Breast epithelium (tissue), 4 donors: ENCODE data around the gene MALAT1. TPM values are rescaled to one million over a fixed set of nuclear protein-coding genes. Genes with fewer than 3 reads are reported as not detected.

Source experiments
- DNase-seq, 2 donors: peaks; one replicate each; pipeline ENCODE4 v3.0.0-alpha.2; 2019; ENCODE audit warnings: low spot score in 2 of 2
- H3K27ac ChIP-seq, 2 donors: fragments of 200-600 bp; sonication (generic) in 1 of 2; one replicate each; pipeline ENCODE4 v1.5.1; 2016 to 2019; ENCODE audit warnings: mild to moderate bottlenecking in 1 of 2
- H3K27me3 ChIP-seq, 2 donors: fragments of 200-600 bp; sonication (generic) in 1 of 2; one replicate each; pipeline versions ENCODE4 v1.5.1 to v1.6.0; 2017 to 2019; ENCODE audit warnings: control low read depth in 1 of 2, mild to moderate bottlenecking in 1 of 2
- H3K36me3 ChIP-seq: fragments of 200-600 bp; one replicate; pipeline ENCODE4 v1.5.1; 2019
- H3K4me1 ChIP-seq, 2 donors: fragments of 200-600 bp; sonication (generic); one replicate each; pipeline ENCODE4 v1.5.1; 2016 to 2019; ENCODE audit warnings: control low read depth in 1 of 2
- H3K4me3 ChIP-seq, 3 donors: fragments of 200-600 bp; sonication (generic); 1 replicate in 2 of 3; 2 replicates in 1 of 3; pipeline ENCODE4 v1.5.1; 2016 to 2019; ENCODE audit warnings: mild to moderate bottlenecking in 3 of 3, moderate library complexity in 2 of 3
- H3K9me3 ChIP-seq, 2 donors: fragments of 200-600 bp; sonication (generic) in 1 of 2; one replicate each; pipeline ENCODE4 v1.5.1; 2016 to 2019; ENCODE audit warnings: control low read depth in 1 of 2
- CTCF ChIP-seq, 3 donors: fragments of 450-650 bp; IDR thresholded peaks; one replicate each; pipeline ENCODE4 v1.5.1; 2016 to 2017; ENCODE audit warnings: antibody characterized with exemption in 3 of 3, mild to moderate bottlenecking in 3 of 3, moderate library complexity in 3 of 3
- POLR2A ChIP-seq: fragments of 450-650 bp; IDR thresholded peaks from one replicate; pipeline ENCODE4 v1.6.1; 2016; ENCODE audit warnings: antibody characterized with exemption, mild to moderate bottlenecking, moderate library complexity
- POLR2AphosphoS5 ChIP-seq, 3 donors: sonication (generic); formaldehyde crosslinking; IDR thresholded peaks; one replicate each; pipeline ENCODE4 v1.6.1; 2017; ENCODE audit warnings: antibody characterized with exemption in 3 of 3
- intact Hi-C: fragments of 100-400 bp; cut with DNase I; formaldehyde crosslinking; loops from one replicate; pipeline ENCODE4 v1.15.1; 2023; ENCODE audit warnings: low total_unique reads
- total RNA-seq, 3 donors: library from RNA; depleted of rRNA; stranded (reverse); fragments of >200 nt; gene quantifications; one replicate each; pipeline ENCODE4 v1.1.0, GENCODE V29; 2016

The MALAT1 gene
- total RNA-seq, 3 donors from 2014 or later, result 14,217 to 22,312 (median 18,959) TPM

GRCh38 chr11:65488273-65489034 is 10.4 kb upstream of the MALAT1 start:
- no peaks in the 10 kb centered on the region for H3K9me3 ChIP-seq
- no peak for TF ChIP-seq CTCF (IDR thresholded peaks at IDR 0.05)
- no peak for TF ChIP-seq POLR2A
- TF ChIP-seq POLR2AphosphoS5 (IDR thresholded peaks at IDR 0.05), result no peak
- no peaks in the 10 kb centered on the region for H3K36me3 ChIP-seq
- no peaks in the 10 kb centered on the region for H3K27me3 ChIP-seq
- H3K4me1 ChIP-seq, result peaks cover 36 to 68% of the 10 kb centered on the region in 2 donors
- intact Hi-C loops, result no loop called here
- DNase-seq, result no peak
- peak overlapping the region in 2 of 3 donors; percentile 24 to 60 for H3K4me3 ChIP-seq
- peak overlapping the region; percentile 98 to 99 for H3K27ac ChIP-seq

- Histone ChIP-seq H3K36me3 (no peaks in the 10 kb centered on the region), H3K9me3 (no peaks in the 10 kb centered on the region), H3K27ac (peak overlapping the region; percentile 98 to 99), H3K4me3 (peak overlapping the region in 1 of 3 donors; percentile 34), H3K4me1 (peaks cover 41 to 74% of the 10 kb centered on the region in 2 donors), H3K27me3 (no peaks in the 10 kb centered on the region)
- DNase-seq, result peak in 1 of 2 donors; percentile 83
- TF ChIP-seq CTCF (IDR thresholded peaks at IDR 0.05), result no peak
- peak; percentile 24 to 70 (median 55) for TF ChIP-seq POLR2AphosphoS5 (IDR thresholded peaks at IDR 0.05)
- TF ChIP-seq POLR2A, result no peak
- intact Hi-C loops, result no loop called here
These were observed 9.7 kb upstream of the MALAT1 start for GRCh38 chr11:65489035-65489705.

- Histone ChIP-seq H3K36me3 (no peaks in the 10 kb centered on the region), H3K27me3 (no peaks in the 10 kb centered on the region), H3K4me3 (peak overlapping the region in 1 of 3 donors; percentile 34), H3K4me1 (peaks cover 45 to 78% of the 10 kb centered on the region in 2 donors), H3K9me3 (no peaks in the 10 kb centered on the region), H3K27ac (peak overlapping the region; percentile 98 to 99)
- no peak for TF ChIP-seq CTCF (IDR thresholded peaks at IDR 0.05)
- TF ChIP-seq POLR2A, result no peak
- TF ChIP-seq POLR2AphosphoS5 (IDR thresholded peaks at IDR 0.05), result no peak
- no peak for DNase-seq
- intact Hi-C loops, result no loop called here
These were observed 9.0 kb upstream of the MALAT1 start for GRCh38 chr11:65489706-65490320.

DNA sequence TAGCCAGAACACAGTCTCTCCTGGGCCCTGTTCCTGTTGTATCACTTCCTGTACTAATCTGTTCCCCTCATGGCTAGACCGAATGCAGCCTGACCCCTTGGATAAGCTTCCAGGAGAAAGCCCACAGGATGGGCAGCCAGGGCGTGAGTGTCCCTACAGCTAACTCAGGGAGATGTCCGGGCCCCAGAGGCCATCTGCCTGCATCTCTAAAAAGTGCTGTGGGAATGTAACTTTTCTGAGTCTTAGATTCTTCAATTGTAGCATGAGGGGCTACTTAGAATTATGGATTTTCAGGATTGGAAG is 7.7 kb upstream of the MALAT1 start:
- Histone ChIP-seq H3K4me1 (peaks cover 45 to 78% of the 10 kb centered on the region in 2 donors), H3K27ac (peak overlapping the region; percentile 98 to 99), H3K27me3 (no peaks in the 10 kb centered on the region), H3K4me3 (peak overlapping the region in 1 of 3 donors; percentile 40), H3K9me3 (no peaks in the 10 kb centered on the region), H3K36me3 (no peaks in the 10 kb centered on the region)
- TF ChIP-seq POLR2A (no peak), POLR2AphosphoS5 (IDR thresholded peaks at IDR 0.05) (no peak), CTCF (IDR thresholded peaks at IDR 0.05) (no peak)
- no peak for DNase-seq
- intact Hi-C loops, result no loop called here
